GM12873 (cell line): ENCODE measurements around the gene CD38.

Experiments
- TF ChIP-seq, protein P1 (sequence below): IDR thresholded peaks from 2 replicates; pipeline ENCODE4 v1.5.1; 2012; ENCODE audit warnings: low read depth, mild to moderate bottlenecking, moderate library complexity, low read length, control low read depth; ENCODE audit not compliant: insufficient read depth; ENCODE audit errors: missing control alignments

CD38 gene

DNA sequence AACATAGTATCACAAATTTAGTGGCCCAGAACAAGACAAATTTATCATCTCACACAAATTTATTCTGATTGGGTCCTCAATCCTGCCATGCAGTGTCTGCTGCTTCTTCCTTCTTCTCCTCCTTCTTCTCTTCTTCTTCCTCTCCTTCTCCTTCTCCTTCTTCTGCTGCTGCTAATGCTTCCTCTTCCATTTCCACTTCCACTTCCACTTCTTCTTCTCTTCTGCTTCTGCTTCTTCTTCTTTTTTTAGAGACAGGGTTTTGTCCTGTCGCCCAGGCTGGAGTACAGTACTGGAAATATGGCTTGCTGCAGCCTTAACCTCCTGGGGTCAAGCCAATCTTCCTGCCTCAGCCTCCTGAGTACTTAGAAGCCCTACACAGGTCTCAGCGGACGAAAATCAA lies 122.9 kb downstream of the CD38 start:
- TF ChIP-seq, protein P1, sequence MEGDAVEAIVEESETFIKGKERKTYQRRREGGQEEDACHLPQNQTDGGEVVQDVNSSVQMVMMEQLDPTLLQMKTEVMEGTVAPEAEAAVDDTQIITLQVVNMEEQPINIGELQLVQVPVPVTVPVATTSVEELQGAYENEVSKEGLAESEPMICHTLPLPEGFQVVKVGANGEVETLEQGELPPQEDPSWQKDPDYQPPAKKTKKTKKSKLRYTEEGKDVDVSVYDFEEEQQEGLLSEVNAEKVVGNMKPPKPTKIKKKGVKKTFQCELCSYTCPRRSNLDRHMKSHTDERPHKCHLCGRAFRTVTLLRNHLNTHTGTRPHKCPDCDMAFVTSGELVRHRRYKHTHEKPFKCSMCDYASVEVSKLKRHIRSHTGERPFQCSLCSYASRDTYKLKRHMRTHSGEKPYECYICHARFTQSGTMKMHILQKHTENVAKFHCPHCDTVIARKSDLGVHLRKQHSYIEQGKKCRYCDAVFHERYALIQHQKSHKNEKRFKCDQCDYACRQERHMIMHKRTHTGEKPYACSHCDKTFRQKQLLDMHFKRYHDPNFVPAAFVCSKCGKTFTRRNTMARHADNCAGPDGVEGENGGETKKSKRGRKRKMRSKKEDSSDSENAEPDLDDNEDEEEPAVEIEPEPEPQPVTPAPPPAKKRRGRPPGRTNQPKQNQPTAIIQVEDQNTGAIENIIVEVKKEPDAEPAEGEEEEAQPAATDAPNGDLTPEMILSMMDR: no peak

DNA sequence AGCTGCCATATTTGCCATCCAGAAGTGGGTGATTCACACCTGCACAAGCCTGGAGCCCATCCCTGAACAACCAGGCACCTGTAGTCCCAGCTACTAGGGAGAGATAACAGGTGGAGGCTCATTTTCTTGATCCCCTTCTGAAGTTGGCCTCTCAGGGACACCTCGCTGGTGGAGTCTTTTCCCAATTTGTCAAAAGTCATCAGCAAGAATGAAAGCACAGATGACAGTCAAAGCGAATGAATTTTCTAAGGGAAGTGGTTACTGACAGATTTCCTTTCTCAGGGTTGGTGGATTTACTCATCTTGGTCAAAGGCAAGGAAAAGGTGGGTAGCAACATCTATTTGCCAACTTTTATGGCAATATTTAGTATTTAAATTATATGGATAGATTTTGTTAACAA lies 123.9 kb downstream of the CD38 start:
- TF ChIP-seq, protein P1: no peak

DNA sequence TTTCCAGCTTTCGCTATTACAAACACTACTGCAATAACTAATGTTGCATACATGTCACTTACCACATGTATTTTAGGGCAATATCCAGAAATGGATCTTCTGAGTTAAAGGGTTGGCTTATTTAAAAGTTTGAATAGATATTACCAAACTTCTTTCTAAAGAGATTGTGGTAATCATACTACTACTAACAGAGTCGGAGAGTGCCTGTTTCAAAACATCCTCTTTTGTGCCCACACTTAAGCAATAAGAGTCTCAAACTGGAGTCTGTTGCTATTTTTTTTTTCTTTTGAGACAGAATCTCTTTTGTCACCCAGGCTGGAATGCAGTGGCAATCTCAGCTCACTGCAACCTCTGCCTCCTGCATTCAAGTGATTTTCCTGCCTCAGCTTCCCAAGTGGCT lies 124.6 kb downstream of the CD38 start:
- TF ChIP-seq, protein P1: no peak
